Measurements from ENCODE around the gene TOP3B. TPM values are rescaled to one million over a fixed set of nuclear protein-coding genes. Genes with fewer than 3 reads are reported as not detected.

Gene TOP3B
- total RNA-seq, 2 donors from 2014 or later = 13.5 to 16.2 TPM

DNA sequence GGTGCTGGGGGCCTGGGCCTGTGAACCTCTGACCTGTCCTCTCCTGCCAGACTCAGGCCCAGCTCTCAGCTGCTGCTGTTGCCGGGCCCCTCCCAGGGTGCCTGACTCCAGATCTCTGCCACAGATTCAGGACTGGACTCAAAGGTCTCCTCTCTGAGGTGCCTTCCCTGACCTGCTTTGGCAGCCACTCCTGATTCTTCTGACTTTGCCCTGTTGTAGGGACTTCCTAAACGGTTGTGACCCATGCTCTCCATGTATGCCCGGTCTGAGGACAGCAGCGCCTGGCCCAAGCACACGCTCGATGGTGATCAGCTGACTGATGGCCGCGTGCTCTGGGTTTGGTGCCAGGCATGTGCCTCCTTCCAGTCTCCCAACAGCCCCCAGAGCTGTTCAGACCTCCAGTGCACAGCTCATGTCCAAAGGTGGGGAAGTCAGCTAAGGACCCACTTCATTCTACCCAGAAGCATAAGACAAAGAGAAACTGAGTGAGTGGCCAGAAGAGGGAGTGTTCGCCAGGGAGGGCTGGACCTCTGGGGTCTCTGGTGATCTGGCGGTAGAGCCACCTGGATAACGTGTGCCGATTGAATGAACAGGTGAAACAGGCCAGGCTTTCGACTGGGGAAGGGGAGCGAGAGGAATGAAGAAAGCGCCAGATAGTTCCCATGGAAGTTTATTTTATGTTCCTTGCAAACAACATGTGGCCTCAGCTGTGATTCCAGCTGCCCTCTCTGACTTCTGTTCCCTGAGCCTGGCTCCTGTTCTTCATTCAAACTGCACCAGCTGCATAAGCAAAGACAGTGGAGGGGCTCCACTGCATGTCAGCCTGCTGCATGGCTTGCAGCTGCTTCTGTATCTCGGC is 8.1 kb upstream of the TOP3B start:
- intact Hi-C loops (cut with DNase I) = no loop called here
- ATAC-seq = no peak

GRCh38 chr22:21989049-21989448 is 6.5 kb upstream of the TOP3B start:
- ATAC-seq = no peak
- intact Hi-C loops (cut with DNase I) = no loop called here
- DNase-seq = no peak

More for the DNA sequence above, 8.1 kb upstream of the TOP3B start:
- DNase-seq = no peak

DNA sequence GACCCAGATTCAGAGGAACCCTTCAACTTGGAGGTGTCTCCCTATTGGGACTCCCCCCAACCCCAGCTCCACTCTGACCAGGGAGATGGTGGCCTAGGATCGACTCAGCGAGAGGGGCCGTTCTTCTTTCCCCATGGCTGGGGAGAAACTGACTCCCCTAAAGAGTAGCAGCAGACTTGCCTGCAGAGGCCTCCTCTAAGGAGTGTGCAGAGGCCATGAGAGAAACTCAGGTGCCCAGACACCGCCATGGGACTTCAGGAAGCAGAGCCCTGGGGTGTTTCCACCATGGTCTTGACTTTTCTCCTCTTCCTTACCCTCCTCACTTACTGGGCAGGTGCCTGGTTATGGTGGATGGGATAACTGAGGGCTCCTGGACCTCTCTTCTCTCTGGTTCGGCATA is 2.6 kb upstream of the TOP3B start:
- ATAC-seq (no peak), DNase-seq (no peak)
- intact Hi-C loops (cut with DNase I) = no loop called here

GRCh38 chr22:21984793-21985192 is 2.2 kb upstream of the TOP3B start:
- no peak for ATAC-seq
- intact Hi-C loops (cut with DNase I) = no loop called here
- DNase-seq = no peak

DNA sequence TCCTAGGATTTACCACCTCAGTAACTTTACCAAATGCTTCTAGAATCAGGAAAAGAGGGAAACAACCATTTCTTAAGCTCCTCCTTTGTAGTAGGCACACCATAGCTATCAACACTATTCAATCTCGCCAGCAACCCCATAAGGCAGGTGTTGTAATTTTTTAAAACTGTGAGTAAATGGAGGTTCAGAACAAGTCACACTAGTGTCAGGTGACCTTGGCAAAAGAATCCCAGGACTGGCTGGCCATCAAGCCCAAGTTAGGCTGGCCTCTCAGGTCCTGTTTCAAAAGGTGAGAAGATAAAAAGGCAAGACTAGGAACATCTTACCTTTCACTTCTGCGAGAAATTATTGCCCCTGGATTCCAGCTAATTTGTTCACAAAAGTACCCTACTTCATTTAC is 713 bp downstream of the TOP3B start:
- ATAC-seq (no peak), DNase-seq (no peak)

DNA sequence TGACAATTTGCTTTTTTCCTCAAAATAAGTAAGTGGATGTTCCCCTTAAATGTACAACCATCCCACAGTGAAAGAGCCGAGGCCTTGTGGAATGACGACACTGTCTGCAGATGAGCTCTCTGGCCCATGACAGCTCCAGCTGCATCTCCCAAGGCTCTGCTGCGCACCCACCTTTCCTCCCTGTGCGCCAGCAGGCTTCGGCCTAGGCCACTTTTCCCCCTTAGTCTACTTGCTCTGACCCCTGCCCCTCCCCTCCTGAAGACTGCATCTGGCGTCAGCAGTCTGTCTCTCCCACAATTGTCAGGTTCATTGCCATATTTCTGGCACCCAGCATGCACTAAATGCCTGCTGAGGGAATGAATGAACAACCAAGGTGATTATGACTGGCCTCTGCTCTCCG is 2.0 kb downstream of the TOP3B start:
- ATAC-seq (no peak), DNase-seq (no peak)
- intact Hi-C loops (cut with DNase I) = no loop called here

More for the DNA sequence above, 713 bp downstream of the TOP3B start:
- intact Hi-C loops (cut with DNase I) = no loop called here

- ATAC-seq (no peak), DNase-seq (no peak)
- intact Hi-C loops (cut with DNase I) = no loop called here
Measured at GRCh38 chr22:21978564-21979386, 3.8 kb downstream of the TOP3B start.

GRCh38 chr22:21977814-21978213 is 4.8 kb downstream of the TOP3B start:
- intact Hi-C loops (cut with DNase I) = no loop called here
- ATAC-seq = no peak
- DNase-seq = no peak

GRCh38 chr22:21975854-21976345 is 6.7 kb downstream of the TOP3B start:
- DNase-seq (no peak), ATAC-seq (no peak)
- intact Hi-C loops (cut with DNase I) = no loop called here

DNA sequence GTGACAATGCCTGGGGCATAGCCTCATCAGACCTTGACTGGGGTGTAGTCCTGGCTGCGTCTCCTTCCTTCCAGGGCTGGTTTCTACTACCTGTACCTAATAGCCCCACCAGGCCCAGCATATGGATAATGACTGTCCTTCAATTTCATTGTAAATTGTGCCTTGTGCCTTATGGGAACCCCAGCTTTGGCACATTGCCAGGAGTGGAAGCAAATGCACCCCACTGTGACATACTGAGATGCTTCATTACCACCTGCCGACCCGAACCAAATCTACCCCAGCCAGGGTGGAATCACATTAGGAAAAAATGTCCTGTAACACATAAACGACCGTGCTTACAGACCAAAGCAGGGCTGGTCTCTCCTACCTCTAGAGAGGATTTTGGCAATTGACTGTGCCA is 7.3 kb downstream of the TOP3B start:
- intact Hi-C loops (cut with DNase I) = no loop called here
- ATAC-seq (no peak), DNase-seq (no peak)

GRCh38 chr22:21974058-21974649 is 8.4 kb downstream of the TOP3B start:
- intact Hi-C loops (cut with DNase I) = no loop called here
- DNase-seq (no peak), ATAC-seq (no peak)

GRCh38 chr22:21972806-21973205 is 9.8 kb downstream of the TOP3B start:
- DNase-seq (no peak), ATAC-seq (no peak)
- intact Hi-C loops (cut with DNase I) = no loop called here

DNA sequence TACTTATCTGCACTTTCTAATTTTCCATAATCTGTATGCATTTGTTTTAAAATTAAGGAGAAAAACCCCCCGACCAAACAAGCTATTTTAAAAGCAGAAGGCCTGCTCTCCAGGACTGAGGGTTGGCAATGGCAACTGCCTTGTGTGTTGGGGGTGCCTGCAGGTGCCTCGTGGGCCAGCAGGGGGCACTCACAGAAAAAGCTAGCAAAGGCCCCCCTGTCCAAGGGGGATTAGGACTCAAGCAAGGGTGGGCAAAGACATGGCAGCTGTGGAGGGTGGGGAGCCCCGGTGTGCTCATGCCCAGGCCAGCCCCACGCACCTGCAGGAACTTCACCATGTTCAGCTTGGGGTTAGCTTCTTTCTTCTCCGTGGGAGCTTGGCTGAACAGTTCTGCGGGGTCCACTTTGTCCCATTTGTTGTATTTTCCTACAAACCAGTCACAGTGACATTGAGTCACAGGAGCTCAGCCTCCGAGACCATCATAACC is 10.3 kb downstream of the TOP3B start:
- ATAC-seq (peak in 1 of 2 donors; percentile 29), DNase-seq (no peak)
- intact Hi-C loops (cut with DNase I) = no loop called here

GRCh38 chr22:21971858-21972275 is 10.7 kb downstream of the TOP3B start:
- intact Hi-C loops (cut with DNase I) = no loop called here
- ATAC-seq (no peak), DNase-seq (no peak)

GRCh38 chr22:21970800-21971617 is 11.6 kb downstream of the TOP3B start:
- ATAC-seq = no peak
- intact Hi-C loops (cut with DNase I) = no loop called here
- DNase-seq = no peak

DNA sequence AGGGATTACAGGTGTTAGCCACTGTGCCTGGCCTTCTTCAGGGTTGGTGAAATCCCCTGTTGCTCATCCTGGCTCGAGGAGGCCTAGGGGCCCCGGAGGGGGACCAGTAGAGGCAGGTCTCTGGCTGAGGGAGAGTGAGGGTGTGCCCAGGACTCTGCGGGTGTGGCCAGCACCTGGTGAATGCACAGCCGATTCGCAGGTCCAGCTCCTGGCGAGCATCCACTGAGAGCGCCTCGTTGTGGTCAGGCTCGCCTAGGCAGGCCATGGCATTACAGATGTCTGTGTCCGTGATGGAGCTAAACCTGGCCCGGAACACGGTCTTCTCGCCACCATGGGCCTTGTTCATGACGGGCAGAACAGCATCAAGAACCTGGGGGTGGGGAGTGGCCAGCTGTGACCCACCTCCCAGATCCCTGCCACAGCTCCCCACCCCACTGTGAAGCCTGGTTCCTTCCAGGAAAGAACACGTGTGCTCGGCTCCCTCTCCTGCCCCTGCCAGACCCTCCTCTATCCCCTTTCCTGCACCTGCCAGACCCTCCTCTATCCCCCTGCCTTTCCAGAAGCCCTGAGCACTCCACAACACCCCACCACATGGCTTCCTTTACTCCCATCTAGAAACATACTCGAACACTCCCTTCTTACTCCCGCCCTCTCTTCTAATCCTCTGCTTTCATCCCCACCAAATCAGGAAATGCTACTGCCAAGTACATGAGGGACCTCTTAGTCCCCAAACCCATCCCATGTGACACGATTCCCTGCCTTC is 12.4 kb downstream of the TOP3B start:
- intact Hi-C loops (cut with DNase I) = no loop called here
- ATAC-seq (no peak), DNase-seq (no peak)

DNA sequence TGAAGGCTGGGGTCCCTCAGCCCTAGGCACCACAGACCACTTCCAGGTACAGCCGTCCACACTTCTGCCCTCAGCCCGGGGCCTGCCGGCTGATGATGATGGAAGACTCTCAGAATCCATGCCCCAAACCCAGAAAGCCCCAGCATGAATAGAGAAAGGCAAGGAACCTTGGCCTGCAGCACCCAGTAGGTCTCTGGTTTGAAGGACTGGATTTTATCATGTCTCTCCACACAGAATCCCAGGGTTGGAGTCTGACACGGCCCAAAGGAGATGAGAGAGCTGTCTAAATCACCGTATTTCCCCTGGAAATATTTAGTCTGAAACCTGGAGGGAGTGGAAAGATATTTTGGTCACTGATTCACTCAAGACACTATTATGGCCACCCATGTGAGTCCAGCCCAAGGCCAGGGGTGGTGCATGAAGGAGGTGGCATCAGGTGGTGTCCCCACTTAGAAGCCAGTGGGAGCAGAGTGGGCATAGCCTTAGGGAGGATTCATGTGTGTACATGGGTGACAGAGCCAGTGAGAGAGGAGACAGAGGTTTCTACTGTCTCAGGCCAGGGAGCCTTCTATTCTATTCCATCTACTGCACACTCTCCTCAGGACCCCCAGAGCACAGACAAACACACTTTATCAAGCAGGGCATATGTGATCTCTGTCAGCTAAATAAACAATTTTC is 14.0 kb downstream of the TOP3B start:
- intact Hi-C loops (cut with DNase I) = no loop called here

More for the DNA sequence above, 14.0 kb downstream of the TOP3B start:
- DNase-seq (no peak), ATAC-seq (no peak)
